Activated naive CD8-positive, alpha-beta T cell treated with anti-CD3 and anti-CD28 coated beads, Interleukin-2, amount 50 U/mL, for 16 hours (primary cell): ENCODE results near the gene PPM1H.

ENCODE experiments used
- DNase-seq: peaks from one replicate; pipeline ENCODE4 v3.0.0-alpha.2; 2020; ENCODE audit warnings: low read depth, low spot score

Gene PPM1H

GRCh38 chr12:62654326-62655241, 280.4 kb downstream of the PPM1H start:
- no peak for DNase-seq

GRCh38 chr12:62653740-62654139, 281.2 kb downstream of the PPM1H start:
- no peak for DNase-seq

- no peak for DNase-seq
Observed at GRCh38 chr12:62653304-62653703, 281.6 kb downstream of the PPM1H start.

GRCh38 chr12:62651138-62651537, 283.8 kb downstream of the PPM1H start:
- DNase-seq: no peak

- no peak for DNase-seq
Observed at GRCh38 chr12:62649412-62650138, 285.4 kb downstream of the PPM1H start.

- DNase-seq: no peak
Observed at GRCh38 chr12:62647586-62647985, 287.4 kb downstream of the PPM1H start.

- no peak for DNase-seq
Observed at GRCh38 chr12:62646566-62646965, 288.4 kb downstream of the PPM1H start.

- DNase-seq: no peak
Observed at GRCh38 chr12:62643486-62643885, 291.5 kb downstream of the PPM1H start.

GRCh38 chr12:62642486-62642885, 292.5 kb downstream of the PPM1H start:
- no peak for DNase-seq

- no peak for DNase-seq
Observed at GRCh38 chr12:62640910-62641448, 294.0 kb downstream of the PPM1H start.

GRCh38 chr12:62637679-62638078, 297.3 kb downstream of the PPM1H start:
- no peak for DNase-seq

- DNase-seq: no peak
Observed at GRCh38 chr12:62635649-62636048, 299.3 kb downstream of the PPM1H start.

GRCh38 chr12:62632411-62632918, 302.5 kb downstream of the PPM1H start:
- no peak for DNase-seq

GRCh38 chr12:62631471-62632410, 303.2 kb downstream of the PPM1H start:
- no peak for DNase-seq

- DNase-seq: no peak
Observed at GRCh38 chr12:62629971-62630739, 304.8 kb downstream of the PPM1H start.

GRCh38 chr12:62629413-62629812, 305.5 kb downstream of the PPM1H start:
- DNase-seq: no peak

- no peak for DNase-seq
Observed at GRCh38 chr12:62627181-62627580, 307.8 kb downstream of the PPM1H start.

GRCh38 chr12:62625228-62625627, 309.7 kb downstream of the PPM1H start:
- DNase-seq: no peak

GRCh38 chr12:62622177-62622576, 312.8 kb downstream of the PPM1H start:
- DNase-seq: no peak

GRCh38 chr12:62621101-62621638, 313.8 kb downstream of the PPM1H start:
- no peak for DNase-seq
